HG03565 (cell line): ENCODE results near the gene RABGAP1L.
A peak's percentile ranks its signal among the peaks of the same experiment; 100 is the strongest.
"Not testable (repeated sequence)": the region's sequence is repeated elsewhere in the genome, so short reads cannot be mapped to it uniquely, and the experiment has no call there.

Source experiments
- ATAC-seq: cut with Tn5 transposase; IDR thresholded peaks from one replicate; pipeline ENCODE4 v1.9.1; 2021; ENCODE audit warnings: mild to moderate bottlenecking, moderate library complexity; ENCODE audit not compliant: unreplicated experiment

The RABGAP1L gene

GRCh38 chr1:174159252-174160108 lies at the start of gene RABGAP1L:
Gene RABGAP1L (plus strand): TSS chr1:174159520.
- peak; percentile 31 for ATAC-seq

GRCh38 chr1:174110053-174110452 lies 49.3 kb upstream of the RABGAP1L start:
- ATAC-seq, result no peak

GRCh38 chr1:174112489-174113162 lies 46.7 kb upstream of the RABGAP1L start:
- no peak for ATAC-seq

GRCh38 chr1:174114106-174114505 lies 45.2 kb upstream of the RABGAP1L start:
- no peak for ATAC-seq

GRCh38 chr1:174114788-174115448 lies 44.4 kb upstream of the RABGAP1L start:
- peak; percentile 56 for ATAC-seq

- no peak for ATAC-seq
These were observed 43.3 kb upstream of the RABGAP1L start for GRCh38 chr1:174116042-174116441.

GRCh38 chr1:174118751-174119150 lies 40.6 kb upstream of the RABGAP1L start:
- ATAC-seq, result no peak

- not testable (repeated sequence) for ATAC-seq
These were observed 37.0 kb upstream of the RABGAP1L start for GRCh38 chr1:174122318-174122717.

GRCh38 chr1:174123843-174124242 lies 35.5 kb upstream of the RABGAP1L start:
- no peak for ATAC-seq

- ATAC-seq, result not testable (repeated sequence)
These were observed 32.1 kb upstream of the RABGAP1L start for GRCh38 chr1:174127176-174127575.

GRCh38 chr1:174131032-174131638 lies 28.2 kb upstream of the RABGAP1L start:
- ATAC-seq, result no peak

GRCh38 chr1:174134003-174134659 lies 25.2 kb upstream of the RABGAP1L start:
- peak; percentile 37 for ATAC-seq

GRCh38 chr1:174135211-174135610 lies 24.1 kb upstream of the RABGAP1L start:
- no peak for ATAC-seq

- ATAC-seq, result no peak
These were observed 22.6 kb upstream of the RABGAP1L start for GRCh38 chr1:174136714-174137113.

GRCh38 chr1:174142836-174143235 lies 16.5 kb upstream of the RABGAP1L start:
- no peak for ATAC-seq

GRCh38 chr1:174143727-174144396 lies 15.5 kb upstream of the RABGAP1L start:
- not testable (repeated sequence) for ATAC-seq

GRCh38 chr1:174144397-174144783 lies 14.9 kb upstream of the RABGAP1L start:
- ATAC-seq, result not testable (repeated sequence)

GRCh38 chr1:174149216-174149615 lies 10.1 kb upstream of the RABGAP1L start:
- ATAC-seq, result no peak

GRCh38 chr1:174150499-174150898 lies 8.8 kb upstream of the RABGAP1L start:
- ATAC-seq, result no peak

- no peak for ATAC-seq
These were observed 6.9 kb upstream of the RABGAP1L start for GRCh38 chr1:174152427-174152826.
